ENCODE data around the gene CNTFR.

The CNTFR gene

GRCh38 chr9:34507966-34508365 lies 81.6 kb downstream of the CNTFR start:
- no peak for DNase-seq
- in situ Hi-C loops (cut with HindIII; ENCODE audit: low pct_ligation_motif_present, low sequenced_read_pairs) = no loop called here
- Histone ChIP-seq H3K4me3 (ENCODE audit: low read depth, low read length) (no peak overlapping the region), H3K27me3 (replicated peaks) (peaks cover 7% of the 10 kb centered on the region), H3K36me3 (replicated peaks) (no peaks in the 10 kb centered on the region), H3K27ac (no peak overlapping the region)
- no peak for TF ChIP-seq CTCF (IDR thresholded peaks at IDR 0.05; ENCODE audit: low read depth, low read length, missing control alignments)

- H3K36me3 ChIP-seq (replicated peaks) = no peaks in the 10 kb centered on the region
- in situ Hi-C loops (cut with HindIII; ENCODE audit: low pct_ligation_motif_present, low sequenced_read_pairs) = no loop called here
- TF ChIP-seq CTCF (IDR thresholded peaks at IDR 0.05; ENCODE audit: low read depth, low read length, missing control alignments) = no peak
- no peak overlapping the region for H3K27ac ChIP-seq
- no peak for DNase-seq
- peaks cover 7% of the 10 kb centered on the region for H3K27me3 ChIP-seq (replicated peaks)
- no peak overlapping the region for H3K4me3 ChIP-seq (ENCODE audit: low read depth, low read length)
Observed at GRCh38 chr9:34507556-34507955, 82.0 kb downstream of the CNTFR start.

GRCh38 chr9:34506623-34507022 lies 82.9 kb downstream of the CNTFR start:
- in situ Hi-C loops (cut with HindIII; ENCODE audit: low pct_ligation_motif_present, low sequenced_read_pairs) = no loop called here

GRCh38 chr9:34505370-34506120 lies 84.0 kb downstream of the CNTFR start:
- H3K36me3 ChIP-seq (replicated peaks) = no peaks in the 10 kb centered on the region
- no peak for TF ChIP-seq CTCF (IDR thresholded peaks at IDR 0.05; ENCODE audit: low read depth, low read length, missing control alignments)
- no peak overlapping the region for H3K4me3 ChIP-seq (ENCODE audit: low read depth, low read length)
- DNase-seq = no peak
- in situ Hi-C loops (cut with HindIII; ENCODE audit: low pct_ligation_motif_present, low sequenced_read_pairs) = no loop called here
- H3K27ac ChIP-seq = no peak overlapping the region
- H3K27me3 ChIP-seq (replicated peaks) = peaks cover 7% of the 10 kb centered on the region

More at GRCh38 chr9:34506623-34507022, 82.9 kb downstream of the CNTFR start:
- TF ChIP-seq CTCF (IDR thresholded peaks at IDR 0.05; ENCODE audit: low read depth, low read length, missing control alignments) = no peak
- H3K27ac ChIP-seq = no peak overlapping the region
- no peak overlapping the region for H3K4me3 ChIP-seq (ENCODE audit: low read depth, low read length)
- peaks cover 7% of the 10 kb centered on the region for H3K27me3 ChIP-seq (replicated peaks)
- no peak for DNase-seq
- H3K36me3 ChIP-seq (replicated peaks) = no peaks in the 10 kb centered on the region

- no peaks in the 10 kb centered on the region for H3K36me3 ChIP-seq (replicated peaks)
- peaks cover 7% of the 10 kb centered on the region for H3K27me3 ChIP-seq (replicated peaks)
- no peak for TF ChIP-seq CTCF (IDR thresholded peaks at IDR 0.05; ENCODE audit: low read depth, low read length, missing control alignments)
- no peak overlapping the region for H3K27ac ChIP-seq
- in situ Hi-C loops (cut with HindIII; ENCODE audit: low pct_ligation_motif_present, low sequenced_read_pairs) = no loop called here
- no peak for DNase-seq
- H3K4me3 ChIP-seq (ENCODE audit: low read depth, low read length) = no peak overlapping the region
Observed at GRCh38 chr9:34503406-34503805, 86.1 kb downstream of the CNTFR start.

- no peak overlapping the region for H3K27ac ChIP-seq
Observed at GRCh38 chr9:34502891-34503290, 86.6 kb downstream of the CNTFR start.

More at GRCh38 chr9:34502891-34503290, 86.6 kb downstream of the CNTFR start:
- Histone ChIP-seq H3K36me3 (replicated peaks) (no peaks in the 10 kb centered on the region), H3K4me3 (ENCODE audit: low read depth, low read length) (no peak overlapping the region), H3K27me3 (replicated peaks) (peaks cover 7% of the 10 kb centered on the region)
- DNase-seq = no peak
- TF ChIP-seq CTCF (IDR thresholded peaks at IDR 0.05; ENCODE audit: low read depth, low read length, missing control alignments) = no peak
- in situ Hi-C loops (cut with HindIII; ENCODE audit: low pct_ligation_motif_present, low sequenced_read_pairs) = no loop called here
